Ishikawa (cell line): ENCODE results near the gene SGCG.

ENCODE experiments used
- CEBPB ChIP-seq: IDR thresholded peaks from 2 replicates; pipeline ENCODE4 v1.6.1; 2012
- CREB1 ChIP-seq: IDR thresholded peaks from 2 replicates; pipeline ENCODE4 v1.6.1; 2012; ENCODE audit warnings: low read depth
- EGR1 ChIP-seq: IDR thresholded peaks from 2 replicates; pipeline ENCODE4 v1.6.1; 2012
- EP300 ChIP-seq: IDR thresholded peaks from 2 replicates; pipeline ENCODE4 v1.6.1; 2012; ENCODE audit warnings: borderline replicate concordance
- FOXM1 ChIP-seq: IDR thresholded peaks from 2 replicates; pipeline ENCODE4 v1.6.1; 2012; ENCODE audit warnings: low read depth, borderline replicate concordance
- NFIC ChIP-seq: IDR thresholded peaks from 2 replicates; pipeline ENCODE4 v1.6.1; 2012
- RAD21 ChIP-seq: IDR thresholded peaks from 2 replicates; pipeline ENCODE4 v1.6.1; 2012; ENCODE audit warnings: low read depth
- TAF1 ChIP-seq: IDR thresholded peaks from 2 replicates; pipeline ENCODE4 v1.6.1; 2012; ENCODE audit warnings: low read depth, mild to moderate bottlenecking
- TCF12 ChIP-seq: IDR thresholded peaks from 2 replicates; pipeline ENCODE4 v1.6.1; 2012; ENCODE audit warnings: low read depth
- TEAD4 ChIP-seq: IDR thresholded peaks from 2 replicates; pipeline ENCODE4 v1.6.1; 2012
- YY1 ChIP-seq: IDR thresholded peaks from 2 replicates; pipeline ENCODE4 v1.6.1; 2012; ENCODE audit warnings: low read depth
- ZBTB7A ChIP-seq: IDR thresholded peaks from 2 replicates; pipeline ENCODE4 v1.6.1; 2012; ENCODE audit warnings: low read depth
- TF ChIP-seq, protein P1 (sequence below): IDR thresholded peaks from 2 replicates; pipeline ENCODE4 v1.6.1; 2012
- TF ChIP-seq, protein P2 (sequence below): IDR thresholded peaks from 2 replicates; pipeline ENCODE4 v1.6.1; 2012; ENCODE audit warnings: low read depth, mild to moderate bottlenecking

DNA sequence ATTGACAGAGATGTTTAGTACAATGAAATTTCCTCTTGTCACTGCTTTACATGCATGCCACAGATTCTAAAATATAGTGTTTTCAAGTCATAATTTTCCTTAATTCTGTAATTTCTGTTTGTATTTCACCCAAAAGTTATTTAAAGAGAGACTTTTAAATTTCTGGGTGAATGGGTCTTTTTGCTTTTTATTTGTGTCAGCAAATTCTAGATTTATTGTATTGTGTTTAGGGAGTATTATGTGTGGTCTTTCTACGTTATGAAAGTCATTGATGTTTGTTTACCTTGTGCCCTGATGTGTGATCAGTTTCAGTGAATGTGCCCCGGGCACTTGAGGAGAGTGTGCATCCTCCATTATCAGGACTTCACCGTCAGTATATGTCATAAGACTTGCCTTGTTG lies 92.7 kb downstream of the SGCG start:
- TF ChIP-seq TAF1 (no peak), YY1 (no peak), RAD21 (no peak), EGR1 (no peak), EP300 (no peak), CEBPB (no peak), CREB1 (no peak), TEAD4 (no peak), NFIC (no peak), TCF12 (no peak), FOXM1 (no peak), ZBTB7A (no peak)
- TF ChIP-seq, protein P1, sequence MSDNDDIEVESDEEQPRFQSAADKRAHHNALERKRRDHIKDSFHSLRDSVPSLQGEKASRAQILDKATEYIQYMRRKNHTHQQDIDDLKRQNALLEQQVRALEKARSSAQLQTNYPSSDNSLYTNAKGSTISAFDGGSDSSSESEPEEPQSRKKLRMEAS, result no peak
- TF ChIP-seq, protein P2, sequence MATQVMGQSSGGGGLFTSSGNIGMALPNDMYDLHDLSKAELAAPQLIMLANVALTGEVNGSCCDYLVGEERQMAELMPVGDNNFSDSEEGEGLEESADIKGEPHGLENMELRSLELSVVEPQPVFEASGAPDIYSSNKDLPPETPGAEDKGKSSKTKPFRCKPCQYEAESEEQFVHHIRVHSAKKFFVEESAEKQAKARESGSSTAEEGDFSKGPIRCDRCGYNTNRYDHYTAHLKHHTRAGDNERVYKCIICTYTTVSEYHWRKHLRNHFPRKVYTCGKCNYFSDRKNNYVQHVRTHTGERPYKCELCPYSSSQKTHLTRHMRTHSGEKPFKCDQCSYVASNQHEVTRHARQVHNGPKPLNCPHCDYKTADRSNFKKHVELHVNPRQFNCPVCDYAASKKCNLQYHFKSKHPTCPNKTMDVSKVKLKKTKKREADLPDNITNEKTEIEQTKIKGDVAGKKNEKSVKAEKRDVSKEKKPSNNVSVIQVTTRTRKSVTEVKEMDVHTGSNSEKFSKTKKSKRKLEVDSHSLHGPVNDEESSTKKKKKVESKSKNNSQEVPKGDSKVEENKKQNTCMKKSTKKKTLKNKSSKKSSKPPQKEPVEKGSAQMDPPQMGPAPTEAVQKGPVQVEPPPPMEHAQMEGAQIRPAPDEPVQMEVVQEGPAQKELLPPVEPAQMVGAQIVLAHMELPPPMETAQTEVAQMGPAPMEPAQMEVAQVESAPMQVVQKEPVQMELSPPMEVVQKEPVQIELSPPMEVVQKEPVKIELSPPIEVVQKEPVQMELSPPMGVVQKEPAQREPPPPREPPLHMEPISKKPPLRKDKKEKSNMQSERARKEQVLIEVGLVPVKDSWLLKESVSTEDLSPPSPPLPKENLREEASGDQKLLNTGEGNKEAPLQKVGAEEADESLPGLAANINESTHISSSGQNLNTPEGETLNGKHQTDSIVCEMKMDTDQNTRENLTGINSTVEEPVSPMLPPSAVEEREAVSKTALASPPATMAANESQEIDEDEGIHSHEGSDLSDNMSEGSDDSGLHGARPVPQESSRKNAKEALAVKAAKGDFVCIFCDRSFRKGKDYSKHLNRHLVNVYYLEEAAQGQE, result no peak
